ENCODE results near the gene MBD1. TPM values are rescaled to one million over a fixed set of nuclear protein-coding genes. Genes with fewer than 3 reads are reported as not detected.
"Not testable (repeated sequence)": the region's sequence is repeated elsewhere in the genome, so short reads cannot be mapped to it uniquely, and the experiment has no call there.

The MBD1 gene
- total RNA-seq, 1 donor from 2014 or later = 81.3 TPM

DNA sequence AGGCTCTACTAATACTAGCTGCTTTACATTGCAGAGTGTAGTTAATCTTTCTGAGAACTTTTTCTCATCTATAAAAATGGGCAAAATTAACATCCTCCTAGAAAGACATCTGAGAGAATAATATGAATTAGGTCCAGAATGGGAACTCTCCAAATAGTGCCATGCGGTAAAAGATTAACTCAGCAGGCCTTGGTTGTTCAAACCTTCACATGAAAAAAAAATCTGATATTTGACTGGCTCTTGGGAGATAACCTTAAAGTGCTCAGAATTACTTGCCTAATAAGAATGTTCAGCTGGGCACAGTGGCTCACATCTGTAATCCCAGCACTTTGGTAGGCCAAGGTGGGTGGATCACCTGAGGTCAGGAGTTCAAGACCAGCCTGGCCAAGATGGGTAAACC, 11.7 kb upstream of the MBD1 start:
- DNase-seq (ENCODE audit: low read depth) = no peak

DNA sequence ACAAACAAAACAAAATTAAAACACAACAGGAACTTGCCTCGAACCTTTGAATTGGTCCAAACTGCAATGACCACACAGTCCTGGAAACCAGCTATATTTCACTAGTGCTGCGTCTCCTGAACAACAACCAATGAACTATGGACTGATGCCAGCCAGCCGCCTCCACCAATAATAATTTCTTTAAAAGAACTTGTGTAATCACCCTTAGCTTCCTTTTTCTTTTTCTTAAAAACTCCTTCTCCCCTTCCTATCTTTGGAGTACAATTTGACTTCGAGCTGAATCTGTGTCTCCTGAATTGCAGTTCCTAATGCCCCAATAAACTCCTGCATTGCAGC, 7.8 kb upstream of the MBD1 start:
- no peak for DNase-seq (ENCODE audit: low read depth)

DNA sequence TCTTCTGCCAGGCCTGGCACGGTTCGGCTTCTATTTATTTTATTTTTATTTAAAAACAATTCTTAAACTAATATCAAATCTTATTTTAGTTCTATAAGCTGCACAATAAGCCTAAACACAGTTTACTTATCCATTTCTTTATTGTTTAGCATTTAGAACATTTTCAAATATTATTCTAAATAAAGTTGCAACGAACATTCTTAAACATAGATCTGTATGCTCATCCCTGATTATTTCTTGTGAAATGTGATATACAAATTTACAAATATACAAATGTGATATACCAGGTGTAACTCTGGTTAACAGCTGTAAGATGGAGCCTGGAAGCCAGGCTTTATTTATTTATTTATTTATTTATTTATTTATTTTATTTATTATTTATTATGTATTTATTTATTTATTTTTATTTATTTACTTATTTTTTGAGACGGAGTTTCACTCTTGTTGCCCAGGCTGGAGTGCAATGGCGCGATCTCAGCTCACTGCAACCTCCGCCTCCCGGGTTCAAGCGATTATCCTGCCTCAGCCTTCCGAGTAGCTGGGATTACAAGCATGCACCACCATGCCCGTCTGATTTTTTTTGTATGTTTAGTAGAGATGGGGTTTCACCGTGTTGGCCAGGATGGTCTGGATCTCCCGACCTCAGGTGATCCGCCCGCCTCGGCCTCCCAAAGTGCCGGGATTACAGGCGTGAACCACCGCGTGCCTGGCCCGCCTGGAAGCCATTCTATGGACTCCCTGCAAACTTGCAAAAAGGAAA, 7.2 kb upstream of the MBD1 start:
- not testable (repeated sequence) for DNase-seq (ENCODE audit: low read depth)

DNA sequence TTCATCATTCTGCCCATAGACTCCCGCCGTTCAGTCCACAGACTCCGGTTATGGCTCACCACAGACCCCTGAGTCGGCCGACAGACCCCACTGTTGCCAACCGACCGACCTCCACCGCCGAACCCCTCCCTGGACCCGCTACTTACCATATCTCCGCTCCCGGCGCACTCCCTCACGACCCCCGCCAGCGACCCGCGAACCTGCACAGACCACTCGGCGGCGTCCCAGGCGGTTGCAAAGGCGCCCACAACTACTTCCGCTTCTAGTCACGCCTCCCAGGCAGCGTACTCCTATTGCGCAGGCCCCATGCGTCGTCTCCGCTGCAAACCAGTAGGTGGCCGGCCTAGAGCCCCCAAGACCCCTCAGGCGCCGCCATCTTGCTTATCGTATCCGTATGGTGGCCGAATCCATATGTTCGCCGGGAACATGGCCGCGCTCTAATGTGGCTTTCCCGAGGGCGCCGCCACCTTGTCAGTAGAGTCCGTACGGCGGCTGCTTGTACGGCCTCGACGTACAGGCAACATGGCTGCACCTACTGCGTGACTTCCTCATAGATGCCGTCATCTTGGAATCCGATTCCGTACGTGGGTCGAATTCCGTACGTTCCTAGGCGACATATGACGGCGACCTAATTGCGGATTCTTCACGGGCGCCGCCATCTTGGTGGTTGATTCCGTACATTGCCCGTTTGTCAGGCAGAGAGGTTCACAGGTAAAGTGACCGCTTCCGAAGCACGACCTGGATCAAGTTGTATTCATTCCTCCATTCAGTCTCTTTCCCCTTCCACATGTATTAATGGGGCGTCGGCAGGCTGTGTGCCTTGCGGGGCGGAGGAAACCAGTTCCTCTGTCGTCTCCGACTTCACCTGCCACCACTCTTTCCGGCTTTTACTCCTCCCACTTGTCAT, 6.4 kb upstream of the MBD1 start, which contains the start of gene CXXC1:
Gene CXXC1, minus strand, starts transcription at position 252 of the 907 bp plus-strand sequence. Its CDS starts 103 bp downstream, at position 149.
- DNase-seq (ENCODE audit: low read depth) = peak; percentile 99

DNA sequence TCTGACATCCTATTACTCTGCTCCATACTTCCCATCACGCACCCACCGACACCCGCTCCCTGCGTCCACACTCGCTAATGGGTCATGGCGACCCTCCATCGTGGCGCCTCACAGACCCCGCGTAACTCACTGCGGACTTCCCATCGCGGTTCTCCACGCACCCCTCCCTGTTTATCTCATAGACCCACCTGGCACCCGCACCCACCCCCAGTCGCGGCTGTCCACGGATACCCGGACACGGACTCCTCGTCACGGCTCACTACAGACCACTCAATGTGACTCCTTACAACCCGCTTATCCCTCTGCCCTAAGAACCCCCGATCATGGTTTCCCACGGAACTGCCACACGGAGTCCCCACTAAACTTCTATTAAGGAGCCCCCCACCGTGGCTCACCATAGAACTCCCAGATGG, 5.7 kb upstream of the MBD1 start:
- no peak for DNase-seq (ENCODE audit: low read depth)

DNA sequence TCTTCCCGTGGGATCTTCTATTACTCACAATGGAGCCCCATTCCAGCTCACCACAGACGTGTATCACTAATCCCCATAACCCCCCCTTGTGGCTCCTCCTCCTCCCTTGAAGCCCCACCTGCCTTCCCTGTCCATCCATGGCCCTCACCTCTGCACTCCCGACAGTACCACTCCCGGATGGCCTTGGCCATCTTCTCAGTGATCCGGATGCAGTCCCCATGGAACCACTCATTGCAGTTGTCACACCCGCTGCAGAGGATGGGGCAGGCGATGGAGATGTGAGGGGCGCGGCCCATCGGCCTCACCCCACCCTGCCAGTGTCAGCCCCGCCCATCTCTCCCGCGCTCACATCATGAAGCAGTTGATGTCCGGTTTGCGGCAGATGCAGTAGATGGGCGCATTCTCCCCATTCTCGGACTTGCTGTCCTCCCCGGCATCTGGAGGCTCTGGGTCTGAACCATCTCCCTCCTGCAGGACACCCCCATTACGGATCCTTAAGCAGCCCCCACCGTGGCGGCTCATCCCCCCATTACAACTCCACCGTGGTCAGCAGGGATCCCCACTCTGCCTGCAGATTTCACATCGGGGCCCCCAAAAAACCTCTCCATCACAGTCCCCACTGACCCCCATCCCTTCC, 5.2 kb upstream of the MBD1 start:
- DNase-seq (ENCODE audit: low read depth) = peak; percentile 17

DNA sequence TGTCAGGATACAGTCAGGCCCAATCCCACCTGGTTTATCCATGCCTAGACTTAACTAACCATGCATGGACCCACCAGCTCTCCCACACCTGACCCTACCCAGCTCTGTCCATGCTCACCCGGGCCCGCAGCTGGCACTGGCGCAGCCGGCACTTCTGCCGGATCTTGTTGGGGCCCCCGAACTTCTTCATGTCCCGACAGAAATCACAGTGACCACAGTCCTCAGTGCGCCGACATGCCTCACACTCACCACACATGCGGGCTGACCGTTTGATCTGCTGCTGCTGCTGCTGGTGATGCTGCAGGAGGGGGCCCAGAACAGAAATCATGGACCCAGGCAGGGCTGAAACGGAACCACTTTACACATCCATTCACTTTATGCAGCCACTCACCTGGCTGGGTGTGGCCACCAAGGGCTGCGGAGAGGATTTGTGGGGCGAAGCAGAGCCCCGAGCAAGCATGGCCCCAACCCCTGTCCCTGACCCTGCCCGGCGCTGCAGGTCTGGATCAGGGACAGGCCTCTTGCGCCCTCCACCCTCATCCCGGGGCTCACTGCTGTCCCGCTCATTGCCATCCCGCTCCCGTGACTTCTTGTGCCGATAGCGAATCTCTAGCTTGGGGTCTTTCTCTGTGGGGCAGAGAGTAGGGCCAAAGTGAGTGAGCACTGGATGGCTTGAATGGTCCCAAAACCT, 4.5 kb upstream of the MBD1 start:
- no peak for DNase-seq (ENCODE audit: low read depth)

DNA sequence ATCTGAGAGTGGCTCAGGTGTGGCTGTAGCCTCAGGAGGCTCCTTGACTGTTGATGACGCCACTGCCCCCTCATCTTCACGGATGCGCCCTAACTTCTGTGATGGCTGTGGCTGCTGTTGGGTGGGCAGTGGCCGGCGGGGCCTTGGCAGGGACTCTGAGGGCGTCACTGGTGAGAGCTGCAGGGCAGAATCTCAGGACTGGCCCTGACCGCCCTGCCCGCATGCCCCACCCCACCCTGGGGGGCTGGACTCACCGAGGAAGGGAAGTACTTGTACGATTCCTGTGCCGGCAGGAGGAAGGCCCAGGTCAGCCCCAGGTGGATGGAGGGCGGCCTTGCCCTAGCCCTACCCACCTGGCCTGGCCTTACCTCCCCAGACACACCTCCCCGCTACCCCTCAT, 3.7 kb upstream of the MBD1 start:
- DNase-seq (ENCODE audit: low read depth) = no peak

DNA sequence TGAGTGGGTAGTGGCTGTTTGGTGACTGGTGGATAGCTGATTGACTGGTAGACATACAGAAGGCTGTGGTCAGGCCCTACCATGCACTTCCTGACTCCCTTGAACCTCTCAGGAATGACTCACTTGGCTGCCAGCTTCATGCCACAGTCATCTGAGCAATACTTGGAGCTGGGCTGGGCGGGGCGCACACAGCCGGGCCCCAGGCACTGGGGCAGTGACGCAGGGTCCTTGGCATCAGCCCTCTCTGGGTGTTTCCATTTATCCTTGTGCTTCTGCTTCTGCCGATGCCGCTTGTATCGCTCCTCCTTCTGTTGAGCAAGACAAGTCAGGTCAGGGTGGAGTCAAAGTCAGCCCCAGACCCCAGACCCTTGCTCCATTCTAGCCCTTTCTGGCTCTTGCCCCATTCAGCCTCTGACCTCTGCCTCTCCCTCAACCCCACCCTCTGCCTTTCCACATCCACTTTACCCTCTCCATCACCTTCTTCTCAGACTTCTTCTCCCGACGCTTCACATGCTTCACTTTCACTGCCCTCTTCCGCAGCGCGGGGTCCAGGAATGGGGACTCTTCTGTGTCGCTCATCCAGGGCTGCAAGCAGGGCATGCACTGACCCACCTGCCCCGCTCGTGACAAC, 3.0 kb upstream of the MBD1 start:
- DNase-seq (ENCODE audit: low read depth) = peak; percentile 10

DNA sequence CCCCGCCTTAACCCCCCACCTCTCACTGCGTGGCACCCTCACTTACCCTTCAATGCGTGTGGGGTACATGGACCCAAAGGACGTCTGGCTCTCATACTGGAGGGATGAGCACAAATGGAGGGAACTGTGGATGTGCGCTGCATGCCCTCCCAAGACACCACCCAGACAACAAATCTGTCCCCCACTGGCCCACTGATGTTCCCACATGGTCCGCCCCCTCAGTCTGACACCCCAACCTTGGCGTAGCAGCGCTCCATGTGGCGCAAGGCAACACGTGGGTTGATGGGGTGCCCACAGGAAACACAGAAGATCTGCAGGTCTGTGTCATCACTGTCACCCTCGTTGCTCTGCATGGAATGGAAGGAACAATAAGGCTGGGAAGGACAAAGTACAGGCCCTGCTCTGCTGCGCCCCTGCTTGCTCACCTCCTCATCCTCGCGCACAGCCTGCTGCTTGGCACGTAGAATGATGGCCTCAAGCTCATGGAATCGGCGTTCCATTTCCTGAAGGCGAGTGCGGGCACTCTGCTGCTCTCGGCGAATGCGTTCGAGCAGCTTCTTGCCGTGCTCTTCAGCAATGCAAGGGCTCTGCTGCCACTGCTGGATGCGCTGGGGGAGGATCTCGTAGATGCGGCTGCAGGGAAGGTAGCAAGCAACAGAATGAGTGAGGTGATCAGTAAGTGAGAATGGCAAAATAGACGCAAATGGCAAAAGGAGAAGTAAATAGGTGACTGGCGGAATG, 2.3 kb upstream of the MBD1 start:
- DNase-seq (ENCODE audit: low read depth) = no peak

DNA sequence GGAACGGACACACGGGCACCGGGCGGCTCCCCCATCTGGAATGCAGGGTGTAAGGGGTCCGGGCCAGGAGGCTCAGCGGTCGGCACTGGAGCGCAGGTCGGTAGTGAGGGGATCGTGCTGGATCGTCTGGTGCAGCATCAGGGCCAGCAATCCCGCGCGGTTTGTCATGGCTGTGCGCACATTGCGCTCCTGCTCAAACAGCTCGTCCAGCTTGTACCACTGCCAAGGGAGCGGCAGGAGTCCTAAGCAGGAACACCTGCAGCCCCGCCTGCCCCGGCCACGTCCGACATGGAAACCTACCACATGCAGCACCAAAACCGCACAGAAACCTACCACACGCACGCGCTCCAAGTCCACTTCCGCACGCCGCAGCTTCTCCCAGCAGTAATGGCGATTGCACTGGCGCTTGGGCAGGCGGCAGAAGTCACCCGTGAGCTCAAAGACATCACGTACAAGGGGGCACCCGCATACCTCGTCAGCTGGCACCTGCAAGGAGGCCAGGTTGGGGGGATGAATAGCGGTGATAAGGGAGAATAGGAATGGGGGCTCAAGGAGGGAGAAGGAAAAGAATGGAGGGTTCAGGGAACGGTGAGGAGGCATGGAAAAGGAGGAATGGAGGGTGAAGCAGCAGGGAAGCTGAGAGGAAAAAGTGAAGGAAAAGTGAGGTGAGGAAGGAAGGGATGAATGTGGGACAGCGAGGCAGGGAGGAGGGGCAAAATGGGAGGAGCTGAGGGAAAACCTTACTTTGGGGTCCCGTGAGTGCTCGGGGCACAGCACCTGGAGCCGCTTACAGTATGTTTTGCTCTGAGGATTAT, 1.4 kb upstream of the MBD1 start:
- DNase-seq (ENCODE audit: low read depth) = no peak

DNA sequence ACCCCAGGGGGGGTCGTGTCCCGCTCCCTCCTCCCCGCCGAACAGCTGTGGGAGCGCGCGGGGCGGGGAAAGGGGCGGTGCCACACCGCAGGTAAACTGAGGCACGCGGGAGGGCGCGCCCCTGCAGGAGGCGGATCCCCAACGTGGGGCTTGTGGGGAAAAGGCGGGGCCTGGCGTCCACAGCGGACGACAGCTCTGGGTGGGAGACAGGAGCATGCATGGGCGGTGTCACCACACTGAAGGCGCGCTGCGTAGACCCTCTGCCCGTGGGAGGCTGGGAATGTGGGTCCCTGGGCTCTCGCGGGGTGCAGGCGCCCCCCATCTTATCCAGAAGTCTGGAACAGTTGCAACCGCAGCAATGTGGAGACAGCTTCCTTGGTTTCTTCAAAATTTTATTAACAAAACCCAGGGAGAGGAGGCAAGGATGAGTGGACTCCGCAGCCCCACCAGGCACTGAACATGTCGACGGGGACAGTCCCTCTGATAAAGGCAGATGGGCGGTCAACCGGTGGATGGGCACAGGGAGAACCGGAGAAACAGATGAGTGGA, 723 bp upstream of the MBD1 start:
- DNase-seq (ENCODE audit: low read depth) = no peak

DNA sequence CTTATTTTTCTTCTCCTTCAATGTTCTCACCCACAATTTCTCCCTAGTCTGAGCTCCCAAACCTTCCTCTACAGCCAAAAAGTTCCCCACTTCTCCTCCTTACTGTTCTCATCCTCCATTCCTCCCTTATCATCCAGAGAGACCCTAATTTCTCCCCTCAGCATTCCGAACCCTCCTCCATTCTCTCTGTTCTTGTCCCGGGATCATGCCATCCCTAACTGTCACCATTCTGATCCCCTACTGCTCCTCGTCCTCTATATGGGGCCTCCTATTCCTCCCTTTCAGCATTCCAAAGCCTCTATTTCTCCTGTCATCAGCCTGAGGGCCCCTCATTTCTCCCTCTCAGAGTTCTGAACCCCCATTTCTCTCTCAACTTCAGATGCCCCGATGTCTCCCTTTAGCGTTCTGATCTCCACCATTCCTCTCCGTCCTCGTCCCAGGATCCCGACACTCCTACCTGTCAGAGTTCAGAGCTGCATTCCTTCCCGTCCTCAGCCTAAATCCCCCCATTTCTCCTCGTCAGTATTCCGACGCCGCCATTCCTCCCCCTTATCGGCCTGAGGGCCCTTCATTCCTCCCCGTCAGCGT, 522 bp downstream of the MBD1 start:
- no peak for DNase-seq (ENCODE audit: low read depth)

DNA sequence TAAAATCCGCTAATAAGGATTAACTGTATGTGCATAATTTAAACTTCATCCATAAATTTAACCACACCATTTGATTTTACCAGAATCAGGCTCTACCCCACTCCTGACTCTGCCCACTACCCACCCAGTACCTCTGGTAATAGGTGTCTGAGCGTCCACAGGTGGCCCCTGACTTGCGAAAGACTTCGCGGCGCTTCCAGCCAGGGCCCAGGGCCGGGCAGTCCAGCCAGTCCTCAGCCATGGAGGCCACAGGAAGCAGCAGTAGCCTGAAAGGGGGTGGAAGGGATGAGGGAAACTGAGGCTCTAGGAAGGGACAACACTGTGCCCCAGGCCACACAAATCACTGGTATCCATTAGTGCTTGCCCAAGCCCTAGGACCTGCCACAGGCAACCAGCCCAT, 1.6 kb downstream of the MBD1 start:
- no peak for DNase-seq (ENCODE audit: low read depth)

DNA sequence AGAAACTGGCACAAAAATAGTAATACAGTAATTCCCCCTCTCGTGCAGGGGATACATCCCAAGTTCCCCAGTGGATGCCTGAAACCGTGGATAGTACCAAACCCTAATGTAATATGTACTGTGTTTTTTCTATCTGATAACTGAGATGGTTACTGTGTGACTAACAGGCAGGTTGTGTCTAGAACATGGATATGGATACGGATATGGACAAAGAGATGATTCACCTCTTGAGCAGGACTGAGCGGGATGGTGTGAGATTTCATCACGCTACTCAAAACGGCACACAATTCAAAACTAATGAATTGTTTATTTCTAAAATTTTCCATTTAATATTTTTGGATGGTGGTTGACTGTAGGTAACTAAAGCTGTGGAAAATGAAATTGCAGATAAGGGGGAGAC, 3.4 kb downstream of the MBD1 start:
- DNase-seq (ENCODE audit: low read depth) = peak; percentile 15

DNA sequence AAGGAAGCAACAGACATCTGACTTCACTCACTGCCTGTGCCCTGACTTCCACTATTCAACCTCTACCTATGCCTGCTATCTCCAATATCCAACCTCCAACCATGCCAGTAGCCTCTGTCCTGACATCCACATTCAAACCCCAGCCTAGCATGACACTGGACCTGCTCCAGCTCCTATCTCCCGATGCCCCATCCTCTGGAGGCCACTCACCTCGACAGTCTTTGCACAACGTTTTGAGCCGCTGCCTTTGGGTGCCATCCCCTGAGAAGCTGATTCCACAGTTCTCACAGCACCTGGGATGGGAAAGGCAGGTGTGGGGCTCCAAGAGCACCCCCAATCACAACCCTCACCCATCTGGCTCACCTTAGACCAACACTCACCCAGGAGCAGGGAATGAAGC, 4.9 kb downstream of the MBD1 start:
- DNase-seq (ENCODE audit: low read depth) = no peak

DNA sequence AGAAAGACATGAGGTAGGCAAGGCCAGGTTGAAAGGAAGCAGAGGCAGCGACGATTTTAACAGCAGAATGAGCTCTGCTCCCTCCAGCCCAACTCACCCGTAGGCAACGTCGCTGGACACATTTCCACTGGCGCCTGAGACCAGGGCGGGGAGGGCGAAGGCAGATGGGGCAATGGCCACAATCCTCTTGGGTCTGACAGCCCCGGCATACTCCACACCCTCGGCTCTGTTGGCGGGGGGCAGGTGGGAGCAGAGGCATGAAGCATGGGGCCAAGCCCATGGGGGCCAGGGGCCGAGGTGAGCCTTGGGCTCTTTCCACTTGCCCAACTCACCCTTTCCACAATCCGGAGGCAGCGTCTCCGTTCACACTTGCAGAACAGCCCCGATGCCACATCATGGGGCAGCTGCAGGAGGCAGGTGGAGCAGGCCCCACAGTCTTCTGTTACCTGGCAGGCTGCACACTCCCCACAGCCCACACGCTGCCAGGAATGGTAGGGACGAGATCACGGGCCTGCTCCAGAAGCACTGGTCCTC, 5.8 kb downstream of the MBD1 start:
- no peak for DNase-seq (ENCODE audit: low read depth)

DNA sequence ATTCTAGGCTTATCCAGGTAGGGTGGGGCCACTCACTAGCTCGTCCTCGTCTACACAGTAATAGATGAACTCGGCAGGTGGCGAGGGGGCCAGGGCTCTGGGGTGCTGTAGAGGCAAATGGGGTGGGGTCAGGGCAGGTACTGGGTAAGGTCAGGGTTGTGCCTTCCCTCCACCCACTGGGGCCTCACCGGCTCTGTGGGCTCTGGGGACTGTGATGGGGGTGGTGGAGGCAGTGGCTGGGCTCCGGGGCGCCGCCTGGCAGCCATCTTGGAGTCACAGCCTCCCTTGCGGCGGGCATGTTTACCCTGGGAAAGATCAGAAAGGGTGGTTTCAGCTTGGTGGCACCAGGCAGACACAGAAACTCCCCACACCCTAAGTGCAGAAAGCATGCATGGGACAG, 6.4 kb downstream of the MBD1 start:
- DNase-seq (ENCODE audit: low read depth) = no peak
